Ascending aorta (tissue), 2 donors: ENCODE measurements around the gene EFEMP2. TPM values are rescaled to one million over a fixed set of nuclear protein-coding genes. Genes with fewer than 3 reads are reported as not detected.

Experiments
- DNase-seq, 2 donors: peaks; one replicate each; pipeline ENCODE4 v3.0.0-alpha.2; 2019; ENCODE audit warnings: low spot score in 2 of 2
- H3K27ac ChIP-seq, 2 donors: fragments of 200-600 bp; sonication (generic); one replicate each; pipeline ENCODE4 v1.5.1; 2016 to 2017; ENCODE audit warnings: mild to moderate bottlenecking in 1 of 2
- H3K27me3 ChIP-seq: fragments of 200-600 bp; sonication (generic); one replicate; pipeline ENCODE4 v1.5.1; 2017
- H3K36me3 ChIP-seq, 2 donors: fragments of 200-600 bp; sonication (generic); one replicate each; pipeline ENCODE4 v1.5.1; 2016
- H3K4me1 ChIP-seq, 2 donors: fragments of 200-600 bp; sonication (generic); one replicate each; pipeline ENCODE4 v1.5.1; 2016 to 2017; ENCODE audit warnings: mild to moderate bottlenecking in 1 of 2
- H3K4me3 ChIP-seq, 2 donors: fragments of 200-600 bp; sonication (generic); one replicate each; pipeline ENCODE4 v1.5.1; 2016 to 2017; ENCODE audit warnings: mild to moderate bottlenecking in 1 of 2
- H3K9me3 ChIP-seq, 2 donors: fragments of 200-600 bp; sonication (generic); one replicate each; pipeline ENCODE4 v1.5.1; 2016
- intact Hi-C: fragments of 100-400 bp; cut with DNase I; formaldehyde crosslinking; loops from one replicate; pipeline ENCODE4 v1.15.1; 2023
- total RNA-seq: library from RNA; depleted of rRNA; stranded (reverse); fragments of >200 nt; gene quantifications from one replicate; pipeline ENCODE4 v1.1.0, GENCODE V29; 2016
- TF ChIP-seq, protein P1 (sequence below), 3 experiments: fragments of 200-600 bp in 2 of 3; fragments of 450-650 bp in 1 of 3; sonication (generic) in 2 of 3; IDR thresholded peaks; one replicate each; pipeline ENCODE4 v1.5.1; 2016 to 2019; ENCODE audit warnings: antibody characterized with exemption in 3 of 3, mild to moderate bottlenecking in 1 of 3, moderate library complexity in 1 of 3

Gene EFEMP2
- total RNA-seq, 1 donor from 2014 or later = 92.8 TPM

- TF ChIP-seq, protein P1, sequence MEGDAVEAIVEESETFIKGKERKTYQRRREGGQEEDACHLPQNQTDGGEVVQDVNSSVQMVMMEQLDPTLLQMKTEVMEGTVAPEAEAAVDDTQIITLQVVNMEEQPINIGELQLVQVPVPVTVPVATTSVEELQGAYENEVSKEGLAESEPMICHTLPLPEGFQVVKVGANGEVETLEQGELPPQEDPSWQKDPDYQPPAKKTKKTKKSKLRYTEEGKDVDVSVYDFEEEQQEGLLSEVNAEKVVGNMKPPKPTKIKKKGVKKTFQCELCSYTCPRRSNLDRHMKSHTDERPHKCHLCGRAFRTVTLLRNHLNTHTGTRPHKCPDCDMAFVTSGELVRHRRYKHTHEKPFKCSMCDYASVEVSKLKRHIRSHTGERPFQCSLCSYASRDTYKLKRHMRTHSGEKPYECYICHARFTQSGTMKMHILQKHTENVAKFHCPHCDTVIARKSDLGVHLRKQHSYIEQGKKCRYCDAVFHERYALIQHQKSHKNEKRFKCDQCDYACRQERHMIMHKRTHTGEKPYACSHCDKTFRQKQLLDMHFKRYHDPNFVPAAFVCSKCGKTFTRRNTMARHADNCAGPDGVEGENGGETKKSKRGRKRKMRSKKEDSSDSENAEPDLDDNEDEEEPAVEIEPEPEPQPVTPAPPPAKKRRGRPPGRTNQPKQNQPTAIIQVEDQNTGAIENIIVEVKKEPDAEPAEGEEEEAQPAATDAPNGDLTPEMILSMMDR (IDR thresholded peaks at IDR 0.05) = no peak
- intact Hi-C loops = no loop called here
- peaks cover 55 to 71% of the 10 kb centered on the region in 2 donors for H3K36me3 ChIP-seq
- H3K9me3 ChIP-seq = no peaks in the 10 kb centered on the region
- no peaks in the 10 kb centered on the region for H3K27me3 ChIP-seq
- no peak for DNase-seq
- no peak overlapping the region for H3K4me3 ChIP-seq
- H3K4me1 ChIP-seq = peaks cover 3 to 11% of the 10 kb centered on the region in 2 donors
- H3K27ac ChIP-seq = no peak overlapping the region
Observed at GRCh38 chr11:65867284-65868071, 5.1 kb downstream of the EFEMP2 start.

- TF ChIP-seq, protein P1 (IDR thresholded peaks at IDR 0.05) = no peak
- intact Hi-C loops = no loop called here
- Histone ChIP-seq H3K4me3 (no peak overlapping the region), H3K27me3 (no peaks in the 10 kb centered on the region), H3K36me3 (peaks cover 61 to 79% of the 10 kb centered on the region in 2 donors), H3K27ac (no peak overlapping the region), H3K4me1 (peaks cover 7 to 12% of the 10 kb centered on the region in 2 donors), H3K9me3 (no peaks in the 10 kb centered on the region)
- DNase-seq = no peak
Observed at GRCh38 chr11:65866509-65867283, 5.9 kb downstream of the EFEMP2 start.

DNA sequence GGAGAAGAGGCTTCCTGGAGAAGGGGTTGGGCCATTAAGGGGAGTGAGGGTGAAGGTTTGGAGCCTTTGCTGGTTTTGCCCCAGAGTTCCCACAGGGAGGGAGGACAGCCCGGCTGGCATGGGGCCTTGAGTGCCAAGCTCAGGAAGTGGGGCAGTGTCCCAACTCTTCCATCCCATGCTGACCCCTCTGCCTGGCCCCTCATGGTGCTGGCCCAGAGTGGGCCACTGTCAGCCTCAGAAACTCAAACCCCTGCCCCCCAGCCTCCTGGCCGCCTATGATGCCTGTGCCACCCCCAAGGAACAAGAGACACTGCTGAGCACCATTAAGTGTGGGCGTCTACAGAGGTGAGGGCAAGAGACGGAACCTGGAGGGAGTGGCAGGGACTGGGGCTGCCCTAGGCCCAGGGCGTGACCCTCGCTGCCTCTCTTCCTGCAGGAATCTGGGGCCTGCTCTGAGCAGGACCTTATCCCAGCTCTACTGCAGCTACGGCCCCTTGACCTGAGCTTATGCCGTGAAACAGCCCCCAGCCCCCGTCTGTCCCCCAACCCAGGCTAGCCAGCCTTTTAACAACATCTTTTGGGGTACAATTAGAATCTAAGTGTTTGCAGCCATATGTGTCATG, 6.9 kb downstream of the EFEMP2 start:
- H3K27ac ChIP-seq = no peak overlapping the region

DNA sequence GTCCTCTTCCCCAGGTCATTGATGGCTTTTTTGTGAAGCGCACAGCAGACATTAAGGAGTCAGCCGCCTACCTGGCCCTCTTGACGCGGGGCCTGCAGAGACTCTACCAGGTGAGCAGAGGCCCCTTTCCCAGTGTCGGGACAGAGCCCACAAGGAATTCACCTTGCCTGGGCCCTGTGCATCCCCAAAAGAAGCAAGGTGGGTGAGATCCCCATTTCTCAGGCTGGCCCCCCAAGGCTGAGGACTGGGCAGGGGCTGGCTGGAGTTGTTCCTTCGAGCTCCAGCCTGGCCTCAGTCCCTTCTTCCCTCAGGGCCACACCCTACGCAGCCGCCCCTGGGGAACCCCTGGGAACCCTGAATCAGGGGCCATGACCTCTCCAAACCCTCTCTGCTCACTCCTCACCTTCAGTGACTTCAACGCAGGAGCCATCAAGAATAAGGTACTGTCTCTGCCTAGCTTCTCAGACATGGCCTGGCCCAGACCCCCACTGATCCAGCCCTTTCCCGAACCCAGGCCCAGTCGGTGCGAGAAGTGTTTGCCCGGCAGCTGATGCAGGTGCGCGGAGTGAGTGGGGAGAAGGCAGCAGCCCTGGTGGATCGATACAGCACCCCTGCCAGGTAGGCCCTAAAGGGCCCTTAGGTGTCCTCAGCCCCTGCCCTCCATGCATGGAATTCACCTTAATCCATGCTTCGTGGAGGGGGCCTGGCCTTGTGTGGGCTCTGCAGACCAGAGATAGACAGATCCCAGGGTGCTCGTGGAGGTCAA, 7.7 kb downstream of the EFEMP2 start:
- H3K27me3 ChIP-seq = no peaks in the 10 kb centered on the region
- H3K4me1 ChIP-seq = peaks cover 11 to 14% of the 10 kb centered on the region in 2 donors
- intact Hi-C loops = no loop called here
- no peaks in the 10 kb centered on the region for H3K9me3 ChIP-seq
- H3K4me3 ChIP-seq = no peak overlapping the region
- no peak overlapping the region for H3K27ac ChIP-seq
- DNase-seq = no peak
- H3K36me3 ChIP-seq = peaks cover 62 to 80% of the 10 kb centered on the region in 2 donors
- TF ChIP-seq, protein P1 (IDR thresholded peaks at IDR 0.05) = no peak

More for the DNA sequence above, 6.9 kb downstream of the EFEMP2 start:
- H3K9me3 ChIP-seq = no peaks in the 10 kb centered on the region
- DNase-seq = no peak
- no peak overlapping the region for H3K4me3 ChIP-seq
- intact Hi-C loops = no loop called here
- peaks cover 63 to 80% of the 10 kb centered on the region in 2 donors for H3K36me3 ChIP-seq
- H3K27me3 ChIP-seq = no peaks in the 10 kb centered on the region
- TF ChIP-seq, protein P1 (IDR thresholded peaks at IDR 0.05) = no peak
- H3K4me1 ChIP-seq = peaks cover 11 to 14% of the 10 kb centered on the region in 2 donors
